Stimulated activated CD4-positive, alpha-beta T cell treated with anti-CD3 and anti-CD28 coated beads, TNF-alpha, amount 100 ng/mL, for 48 hours (primary cell): Measurements from ENCODE around the gene GRM4.

Experiments used
- DNase-seq, 3 donors: peaks; one replicate each; pipeline ENCODE4 v3.0.0-alpha.2; 2020; ENCODE audit warnings: low read depth in 3 of 3

The GRM4 gene

GRCh38 chr6:34085453-34086170 lies 60.3 kb downstream of the GRM4 start:
- no peak for DNase-seq

GRCh38 chr6:34084591-34085290 lies 61.1 kb downstream of the GRM4 start:
- DNase-seq: no peak

GRCh38 chr6:34082864-34083626 lies 62.8 kb downstream of the GRM4 start:
- DNase-seq: no peak

- no peak for DNase-seq
These were observed 63.5 kb downstream of the GRM4 start for GRCh38 chr6:34082348-34082747.

GRCh38 chr6:34080357-34080756 lies 65.5 kb downstream of the GRM4 start:
- no peak for DNase-seq

GRCh38 chr6:34079899-34080298 lies 66.0 kb downstream of the GRM4 start:
- DNase-seq: no peak

GRCh38 chr6:34075906-34076305 lies 70.0 kb downstream of the GRM4 start:
- DNase-seq: no peak

- no peak for DNase-seq
These were observed 71.7 kb downstream of the GRM4 start for GRCh38 chr6:34074064-34074742.

- no peak for DNase-seq
These were observed 72.3 kb downstream of the GRM4 start for GRCh38 chr6:34073540-34073939.

GRCh38 chr6:34072727-34073126 lies 73.2 kb downstream of the GRM4 start:
- DNase-seq: no peak

GRCh38 chr6:34071884-34072379 lies 74.0 kb downstream of the GRM4 start:
- DNase-seq: no peak

- no peak for DNase-seq
These were observed 74.6 kb downstream of the GRM4 start for GRCh38 chr6:34071136-34071883.

- no peak for DNase-seq
These were observed 75.4 kb downstream of the GRM4 start for GRCh38 chr6:34070315-34071135.

GRCh38 chr6:34068462-34069044 lies 77.3 kb downstream of the GRM4 start:
- no peak for DNase-seq

GRCh38 chr6:34067814-34068213 lies 78.1 kb downstream of the GRM4 start:
- DNase-seq: no peak

- DNase-seq: no peak
These were observed 78.8 kb downstream of the GRM4 start for GRCh38 chr6:34066772-34067770.

- no peak for DNase-seq
These were observed 79.7 kb downstream of the GRM4 start for GRCh38 chr6:34066218-34066571.

- no peak for DNase-seq
These were observed 80.2 kb downstream of the GRM4 start for GRCh38 chr6:34065466-34066217.
